ENCODE results near the gene ZMIZ2. TPM values are rescaled to one million over a fixed set of nuclear protein-coding genes. Genes with fewer than 3 reads are reported as not detected.

ZMIZ2 gene
- total RNA-seq, 1 experiment from 2014 or later = 91.3 TPM

GRCh38 chr7:44765579-44766415, 17.1 kb downstream of the ZMIZ2 start:
- POLR2A ChIA-PET = no interaction called here
- intact Hi-C loops (cut with micrococcal nuclease) = no loop called here
- H3K9ac ChIP-seq (ENCODE audit: low read length) = no peak overlapping the region
- H3K4me2 ChIP-seq (ENCODE audit: low read length) = no peak overlapping the region
- H3K9me3 ChIP-seq (ENCODE audit: control insufficient read depth in 1 of 2, insufficient read depth in 1 of 2, low read depth in 1 of 2, low read length in 2 of 2) = no peaks in the 10 kb centered on the region
- CTCF ChIA-PET = no interaction called here
- H2AFZ ChIP-seq (ENCODE audit: low read depth, low read length, poor library complexity, severe bottlenecking) = no peak overlapping the region
- H3K79me2 ChIP-seq (ENCODE audit: insufficient read depth, low read length) = no peaks in the 10 kb centered on the region
- no peak overlapping the region for H3K4me3 ChIP-seq (replicated peaks in 1 of 2; ENCODE audit: low read depth in 1 of 2, low read length in 2 of 2)
- BruUV-seq (replicated peaks) = no TSS peak
- peaks cover 27 to 33% of the 10 kb centered on the region in 2 experiments; a peak in 3 of 4 replicates for H3K36me3 ChIP-seq (ENCODE audit: control insufficient read depth in 1 of 2, insufficient read depth in 2 of 2, low read length in 2 of 2)
- TF ChIP-seq FOSL1 (IDR thresholded peaks at IDR 0.05; ENCODE audit: low read depth) (no peak), CBX3 (IDR thresholded peaks at IDR 0.05; ENCODE audit: low read depth) (no peak), ZFX (IDR thresholded peaks at IDR 0.05) (no peak), TCF7L2 (IDR thresholded peaks at IDR 0.05; ENCODE audit: borderline replicate concordance, extremely low read depth, insufficient read depth, insufficient read length) (no peak), EZH2phosphoT487 (IDR thresholded peaks at IDR 0.05; ENCODE audit: borderline replicate concordance) (no peak), YY1 (IDR thresholded peaks at IDR 0.05; ENCODE audit: extremely low read depth, insufficient replicate concordance, low read depth, low read length) (no peak), REST (IDR thresholded peaks at IDR 0.05; ENCODE audit: low read depth) (no peak), POLR2A (IDR thresholded peaks at IDR 0.05; ENCODE audit: borderline replicate concordance, extremely low read depth, insufficient read depth, insufficient read length) (no peak), EZH2 (IDR thresholded peaks at IDR 0.05) (no peak), ATF3 (IDR thresholded peaks at IDR 0.05) (no peak), POLR2AphosphoS5 (IDR thresholded peaks at IDR 0.05; ENCODE audit: low read depth, low read length) (no peak), MAX (IDR thresholded peaks at IDR 0.05) (no peak), RAD21 (IDR thresholded peaks at IDR 0.05; ENCODE audit: low read depth) (no peak), SIN3A (IDR thresholded peaks at IDR 0.05; ENCODE audit: low read depth) (no peak), ZBTB33 (IDR thresholded peaks at IDR 0.05; ENCODE audit: extremely low read depth, insufficient replicate concordance, low read length) (no peak), CEBPB (IDR thresholded peaks at IDR 0.05; ENCODE audit: low read depth) (no peak), EGR1 (IDR thresholded peaks at IDR 0.05; ENCODE audit: low read depth) (no peak)
- H4K20me1 ChIP-seq (ENCODE audit: insufficient read depth) = no peaks in the 10 kb centered on the region
- no peak for DNase-seq (ENCODE audit: low read depth, low spot score)
- RAD21 ChIA-PET (ENCODE audit: low non-redundant PET in 1 of 2, low total read pairs in 2 of 2, uncharacterized antibody in 2 of 2, unreplicated experiment in 2 of 2) = no interaction called here
- H3K27me3 ChIP-seq (ENCODE audit: insufficient read depth, low read length) = no peaks in the 10 kb centered on the region
- ATAC-seq = no peak
- H3K9me2 ChIP-seq (ENCODE audit: insufficient read depth) = no peaks in the 10 kb centered on the region
- H3K27ac ChIP-seq (ENCODE audit: low read depth, low read length) = no peak overlapping the region
- peaks cover 12 to 28% of the 10 kb centered on the region in 2 experiments for H3K4me1 ChIP-seq (ENCODE audit: control insufficient read depth in 1 of 2, insufficient read depth in 2 of 2, low read length in 2 of 2)

Data from HCT116 (cell line).